DND-41 (cell line): Measurements from ENCODE around the gene KNTC1.

Source experiments
- CTCF ChIP-seq: IDR thresholded peaks from 2 replicates; pipeline ENCODE4 v1.5.1; 2012; ENCODE audit warnings: borderline replicate concordance, low read length, moderate library complexity, mild to moderate bottlenecking; ENCODE audit not compliant: poor library complexity, severe bottlenecking; ENCODE audit errors: extremely low read depth
- EZH2 ChIP-seq: IDR thresholded peaks from 3 replicates; pipeline ENCODE4 v1.6.1; 2012; ENCODE audit warnings: borderline replicate concordance, low read depth, mild to moderate bottlenecking, moderate library complexity, low read length, inconsistent platforms; ENCODE audit not compliant: severe bottlenecking

DNA sequence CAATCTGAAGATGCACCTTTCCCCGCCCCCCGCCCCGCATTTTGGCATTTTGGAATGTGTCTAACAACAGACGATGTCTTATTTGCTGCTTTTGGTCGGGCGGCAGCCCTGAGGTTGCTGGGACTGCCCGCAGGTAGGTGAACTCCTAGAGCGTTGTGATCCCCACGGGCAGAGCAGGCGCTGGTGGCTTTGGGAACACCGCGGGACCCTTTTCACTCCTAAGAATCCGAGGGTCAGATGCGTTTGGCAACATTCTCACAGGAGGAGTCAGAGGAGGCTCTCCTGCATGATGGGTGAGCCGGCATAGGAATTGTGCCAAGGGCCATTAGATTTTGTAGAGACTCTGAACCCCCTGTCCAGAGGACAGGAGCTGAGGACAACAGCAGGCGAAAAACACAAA is 134.2 kb downstream of the KNTC1 start:
- no peak for TF ChIP-seq CTCF
- no peak for TF ChIP-seq EZH2
